ENCODE measurements around the gene TERB1.

Gene TERB1

GRCh38 chr16:66717112-66717675 lies 84.2 kb downstream of the TERB1 start:
- Histone ChIP-seq H3K27me3 (ENCODE audit: insufficient read depth, low read length, poor library complexity) (no peaks in the 10 kb centered on the region), H3K56ac (ENCODE audit: low read length) (no peak overlapping the region), H3K23ac (ENCODE audit: low read length) (no peak overlapping the region), H3K79me1 (ENCODE audit: low read length) (no peaks in the 10 kb centered on the region), H2BK120ac (ENCODE audit: low read depth, low read length) (no peak overlapping the region), H3K4me2 (ENCODE audit: low read length) (no peak overlapping the region), H2BK15ac (replicated peaks; ENCODE audit: low read depth) (no peak overlapping the region), H2BK5ac (ENCODE audit: low read length) (no peak overlapping the region), H3K27ac (ENCODE audit: low read depth, low read length) (no peak overlapping the region), H4K8ac (ENCODE audit: low read depth, low read length) (no peak overlapping the region), H2AK5ac (ENCODE audit: low read length) (no peak overlapping the region), H3K79me2 (ENCODE audit: control insufficient read depth, insufficient read depth, low read length) (no peaks in the 10 kb centered on the region), H3K4me1 (ENCODE audit: control insufficient read depth, low read depth, low read length) (peaks cover 2% of the 10 kb centered on the region), H3K4me3 (ENCODE audit: low read length) (no peak overlapping the region), H3K9ac (ENCODE audit: low read length) (no peak overlapping the region), H3K18ac (ENCODE audit: low read length) (no peak overlapping the region), H3K36me3 (ENCODE audit: control insufficient read depth, insufficient read depth, low read length) (peaks cover 5% of the 10 kb centered on the region), H3K4ac (ENCODE audit: low read depth, low read length) (no peak overlapping the region), H4K5ac (ENCODE audit: low read length) (no peak overlapping the region)
- WGBS (ENCODE audit: extremely low coverage, insufficient coverage, low lambda C conversion rate): no CpG with 5 or more reads among the region's 12 CpGs
- peak; percentile 83 for DNase-seq

GRCh38 chr16:66714654-66715307 lies 86.6 kb downstream of the TERB1 start:
- Histone ChIP-seq H2AK5ac (ENCODE audit: low read length) (no peak overlapping the region), H3K79me1 (ENCODE audit: low read length) (no peaks in the 10 kb centered on the region), H3K36me3 (ENCODE audit: control insufficient read depth, insufficient read depth, low read length) (peaks cover 3% of the 10 kb centered on the region), H3K23ac (ENCODE audit: low read length) (no peak overlapping the region), H3K79me2 (ENCODE audit: control insufficient read depth, insufficient read depth, low read length) (no peaks in the 10 kb centered on the region), H4K8ac (ENCODE audit: low read depth, low read length) (no peak overlapping the region), H2BK15ac (replicated peaks; ENCODE audit: low read depth) (no peak overlapping the region), H3K4me1 (ENCODE audit: control insufficient read depth, low read depth, low read length) (peaks cover 2% of the 10 kb centered on the region), H3K4ac (ENCODE audit: low read depth, low read length) (no peak overlapping the region), H3K27me3 (ENCODE audit: insufficient read depth, low read length, poor library complexity) (no peaks in the 10 kb centered on the region), H3K4me3 (ENCODE audit: low read length) (no peak overlapping the region), H3K56ac (ENCODE audit: low read length) (no peak overlapping the region), H2BK5ac (ENCODE audit: low read length) (no peak overlapping the region), H3K9ac (ENCODE audit: low read length) (no peak overlapping the region), H3K27ac (ENCODE audit: low read depth, low read length) (no peak overlapping the region), H2BK120ac (ENCODE audit: low read depth, low read length) (no peak overlapping the region), H3K18ac (ENCODE audit: low read length) (no peak overlapping the region), H3K4me2 (ENCODE audit: low read length) (no peak overlapping the region), H4K5ac (ENCODE audit: low read length) (no peak overlapping the region)
- no peak for DNase-seq
- WGBS (ENCODE audit: extremely low coverage, insufficient coverage, low lambda C conversion rate): no CpG with 5 or more reads among the region's 6 CpGs

GRCh38 chr16:66714062-66714461 lies 87.3 kb downstream of the TERB1 start:
- DNase-seq: no peak
- Histone ChIP-seq H3K27ac (ENCODE audit: low read depth, low read length) (no peak overlapping the region), H3K18ac (ENCODE audit: low read length) (no peak overlapping the region), H2BK5ac (ENCODE audit: low read length) (no peak overlapping the region), H3K4ac (ENCODE audit: low read depth, low read length) (no peak overlapping the region), H3K27me3 (ENCODE audit: insufficient read depth, low read length, poor library complexity) (no peaks in the 10 kb centered on the region), H3K56ac (ENCODE audit: low read length) (no peak overlapping the region), H4K8ac (ENCODE audit: low read depth, low read length) (no peak overlapping the region), H2BK15ac (replicated peaks; ENCODE audit: low read depth) (no peak overlapping the region), H3K4me3 (ENCODE audit: low read length) (no peak overlapping the region), H3K79me1 (ENCODE audit: low read length) (no peaks in the 10 kb centered on the region), H3K9ac (ENCODE audit: low read length) (no peak overlapping the region), H2BK120ac (ENCODE audit: low read depth, low read length) (no peak overlapping the region), H3K79me2 (ENCODE audit: control insufficient read depth, insufficient read depth, low read length) (no peaks in the 10 kb centered on the region), H3K36me3 (ENCODE audit: control insufficient read depth, insufficient read depth, low read length) (peaks cover 3% of the 10 kb centered on the region), H3K4me2 (ENCODE audit: low read length) (no peak overlapping the region), H2AK5ac (ENCODE audit: low read length) (no peak overlapping the region), H3K4me1 (ENCODE audit: control insufficient read depth, low read depth, low read length) (peaks cover 2% of the 10 kb centered on the region), H3K23ac (ENCODE audit: low read length) (no peak overlapping the region), H4K5ac (ENCODE audit: low read length) (no peak overlapping the region)
- no CpG with 5 or more reads among the region's 6 CpGs for WGBS (ENCODE audit: extremely low coverage, insufficient coverage, low lambda C conversion rate)

- no peak overlapping the region for H3K4me2 ChIP-seq (ENCODE audit: low read length)
- H2BK120ac ChIP-seq (ENCODE audit: low read depth, low read length): no peak overlapping the region
- no peak overlapping the region for H3K56ac ChIP-seq (ENCODE audit: low read length)
- DNase-seq: no peak
- no peak overlapping the region for H3K4me3 ChIP-seq (ENCODE audit: low read length)
- no CpG with 5 or more reads among the region's 2 CpGs for WGBS (ENCODE audit: extremely low coverage, insufficient coverage, low lambda C conversion rate)
- no peak overlapping the region for H3K9ac ChIP-seq (ENCODE audit: low read length)
- H3K18ac ChIP-seq (ENCODE audit: low read length): no peak overlapping the region
- no peak overlapping the region for H3K27ac ChIP-seq (ENCODE audit: low read depth, low read length)
- H3K4me1 ChIP-seq (ENCODE audit: control insufficient read depth, low read depth, low read length): peaks cover 2% of the 10 kb centered on the region
- no peak overlapping the region for H2BK5ac ChIP-seq (ENCODE audit: low read length)
- no peaks in the 10 kb centered on the region for H3K79me1 ChIP-seq (ENCODE audit: low read length)
- peaks cover 3% of the 10 kb centered on the region for H3K36me3 ChIP-seq (ENCODE audit: control insufficient read depth, insufficient read depth, low read length)
- no peak overlapping the region for H2AK5ac ChIP-seq (ENCODE audit: low read length)
- H3K23ac ChIP-seq (ENCODE audit: low read length): no peak overlapping the region
- no peaks in the 10 kb centered on the region for H3K79me2 ChIP-seq (ENCODE audit: control insufficient read depth, insufficient read depth, low read length)
- H3K27me3 ChIP-seq (ENCODE audit: insufficient read depth, low read length, poor library complexity): no peaks in the 10 kb centered on the region
- H4K5ac ChIP-seq (ENCODE audit: low read length): no peak overlapping the region
- no peak overlapping the region for H4K8ac ChIP-seq (ENCODE audit: low read depth, low read length)
- H3K4ac ChIP-seq (ENCODE audit: low read depth, low read length): no peak overlapping the region
- no peak overlapping the region for H2BK15ac ChIP-seq (replicated peaks; ENCODE audit: low read depth)
These were observed 88.3 kb downstream of the TERB1 start for GRCh38 chr16:66713076-66713475.

- Histone ChIP-seq H3K23ac (ENCODE audit: low read length) (no peak overlapping the region), H3K79me1 (ENCODE audit: low read length) (no peaks in the 10 kb centered on the region), H3K18ac (ENCODE audit: low read length) (no peak overlapping the region), H3K27ac (ENCODE audit: low read depth, low read length) (no peak overlapping the region), H2BK120ac (ENCODE audit: low read depth, low read length) (no peak overlapping the region), H3K79me2 (ENCODE audit: control insufficient read depth, insufficient read depth, low read length) (no peaks in the 10 kb centered on the region), H3K9ac (ENCODE audit: low read length) (no peak overlapping the region), H4K5ac (ENCODE audit: low read length) (no peak overlapping the region), H3K4me1 (ENCODE audit: control insufficient read depth, low read depth, low read length) (no peaks in the 10 kb centered on the region), H3K4me3 (ENCODE audit: low read length) (no peak overlapping the region), H2BK15ac (replicated peaks; ENCODE audit: low read depth) (no peak overlapping the region), H4K8ac (ENCODE audit: low read depth, low read length) (no peak overlapping the region), H3K4ac (ENCODE audit: low read depth, low read length) (no peak overlapping the region), H3K27me3 (ENCODE audit: insufficient read depth, low read length, poor library complexity) (no peaks in the 10 kb centered on the region), H3K4me2 (ENCODE audit: low read length) (no peak overlapping the region), H2AK5ac (ENCODE audit: low read length) (no peak overlapping the region), H2BK5ac (ENCODE audit: low read length) (no peak overlapping the region), H3K36me3 (ENCODE audit: control insufficient read depth, insufficient read depth, low read length) (peaks cover 2% of the 10 kb centered on the region), H3K56ac (ENCODE audit: low read length) (no peak overlapping the region)
- no peak for DNase-seq
These were observed 88.9 kb downstream of the TERB1 start for GRCh38 chr16:66712512-66712911.

- no peak overlapping the region for H3K9ac ChIP-seq (ENCODE audit: low read length)
- no peak overlapping the region for H3K4me3 ChIP-seq (ENCODE audit: low read length)
- no peak overlapping the region for H3K56ac ChIP-seq (ENCODE audit: low read length)
- no peak overlapping the region for H2AK5ac ChIP-seq (ENCODE audit: low read length)
- no peaks in the 10 kb centered on the region for H3K79me1 ChIP-seq (ENCODE audit: low read length)
- no peak overlapping the region for H2BK5ac ChIP-seq (ENCODE audit: low read length)
- no peak overlapping the region for H2BK15ac ChIP-seq (replicated peaks; ENCODE audit: low read depth)
- H2BK120ac ChIP-seq (ENCODE audit: low read depth, low read length): no peak overlapping the region
- H3K27ac ChIP-seq (ENCODE audit: low read depth, low read length): no peak overlapping the region
- no peak overlapping the region for H4K8ac ChIP-seq (ENCODE audit: low read depth, low read length)
- DNase-seq: no peak
- no peaks in the 10 kb centered on the region for H3K36me3 ChIP-seq (ENCODE audit: control insufficient read depth, insufficient read depth, low read length)
- no peaks in the 10 kb centered on the region for H3K27me3 ChIP-seq (ENCODE audit: insufficient read depth, low read length, poor library complexity)
- no peak overlapping the region for H3K4me2 ChIP-seq (ENCODE audit: low read length)
- no peaks in the 10 kb centered on the region for H3K4me1 ChIP-seq (ENCODE audit: control insufficient read depth, low read depth, low read length)
- H3K4ac ChIP-seq (ENCODE audit: low read depth, low read length): no peak overlapping the region
- no peak overlapping the region for H3K18ac ChIP-seq (ENCODE audit: low read length)
- H3K23ac ChIP-seq (ENCODE audit: low read length): no peak overlapping the region
- H3K79me2 ChIP-seq (ENCODE audit: control insufficient read depth, insufficient read depth, low read length): no peaks in the 10 kb centered on the region
- no peak overlapping the region for H4K5ac ChIP-seq (ENCODE audit: low read length)
These were observed 89.8 kb downstream of the TERB1 start for GRCh38 chr16:66711581-66711980.
